ENCODE data around the gene RPS6KA2.

DNA sequence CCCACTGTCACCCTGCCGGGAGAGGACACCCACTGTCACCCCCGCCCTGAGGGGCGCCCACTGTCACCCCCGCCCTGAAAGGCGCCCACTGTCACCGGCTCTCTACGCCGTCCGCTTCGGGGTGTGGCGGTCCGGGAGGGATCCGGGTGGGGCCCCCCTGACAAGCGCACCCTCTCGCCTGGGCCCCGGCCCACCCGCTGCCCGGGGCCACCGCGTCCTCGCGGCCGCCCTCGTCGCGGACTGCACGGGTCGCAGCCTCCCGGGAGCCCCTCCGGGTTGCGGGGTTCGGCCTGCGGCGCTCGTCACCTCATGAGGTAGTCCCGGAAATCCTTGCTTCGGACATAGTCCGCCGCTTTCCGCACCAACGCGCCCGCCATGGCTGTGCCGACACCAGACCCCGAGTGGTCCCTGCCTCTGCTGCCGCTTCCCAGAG lies 244.5 kb downstream of the RPS6KA2 start:
- TF ChIP-seq CTCF (optimal IDR thresholded peaks at IDR 0.05 in 1 of 3, IDR thresholded peaks at IDR 0.05 in 1 of 3, conservative IDR thresholded peaks at IDR 0.05 in 1 of 3; ENCODE audit: extremely low read depth in 1 of 3, insufficient read depth in 2 of 3, low read length in 3 of 3) (no peak), EZH2 (IDR thresholded peaks at IDR 0.05; ENCODE audit: low read length) (no peak)
